ENCODE data around the gene PRR30. TPM values are rescaled to one million over a fixed set of nuclear protein-coding genes. Genes with fewer than 3 reads are reported as not detected.

PRR30 gene
- total and polyA plus RNA-seq, 2 donors (not counting 1 experiment from before 2014, with no cell fraction given) = not detected

GRCh38 chr2:27152796-27153464 lies 13.7 kb upstream of the PRR30 start:
- DNase-seq (no peak), ATAC-seq (ENCODE audit: low read depth) (no peak)
- intact Hi-C loops (cut with micrococcal nuclease) = no loop called here
- Histone ChIP-seq H3K4me2 (replicated peaks; ENCODE audit: low read depth, low read length, poor library complexity, severe bottlenecking) (no peak overlapping the region), H3K4me1 (ENCODE audit: control insufficient read depth in 2 of 2, insufficient read depth in 2 of 2, low read length in 2 of 2) (no peaks in the 10 kb centered on the region), H3K27ac (ENCODE audit: low read length in 2 of 2) (no peak overlapping the region), H3K9me3 (ENCODE audit: control extremely low read depth in 1 of 3, control insufficient read depth in 2 of 3, insufficient read depth in 1 of 3, low read length in 2 of 3) (no peaks in the 10 kb centered on the region), H2AFZ (ENCODE audit: insufficient read depth, low read depth, low read length, poor library complexity, severe bottlenecking) (no peak overlapping the region), H3K27me3 (replicated peaks in 1 of 4; ENCODE audit: control extremely low read depth in 1 of 4, control insufficient read depth in 3 of 4, insufficient read depth in 4 of 4, low read length in 3 of 4) (peaks cover 0 to 7% (median 0%) of the 10 kb centered on the region in 4 experiments), H3K4me3 (ENCODE audit: control extremely low read depth in 1 of 5, extremely low read depth in 1 of 5, insufficient read depth in 1 of 5, low read depth in 2 of 5, low read length in 4 of 5) (no peak overlapping the region), H3K9ac (ENCODE audit: low read length) (no peak overlapping the region), H4K20me1 (ENCODE audit: control insufficient read depth, insufficient read depth, low read length, poor library complexity, severe bottlenecking) (no peaks in the 10 kb centered on the region), H3K36me3 (replicated peaks in 1 of 2; ENCODE audit: control extremely low read depth in 1 of 2, control insufficient read depth in 1 of 2, extremely low read depth in 1 of 2, insufficient read depth in 2 of 2, low read length in 1 of 2) (no peaks in the 10 kb centered on the region), H3K79me2 (ENCODE audit: control insufficient read depth, insufficient read depth, low read length) (no peaks in the 10 kb centered on the region)
- no peak for TF ChIP-seq EZH2 (IDR thresholded peaks at IDR 0.05; ENCODE audit: borderline replicate concordance, insufficient read depth, low read depth, low read length, poor library complexity, severe bottlenecking)
- TF ChIP-seq, protein P1, sequence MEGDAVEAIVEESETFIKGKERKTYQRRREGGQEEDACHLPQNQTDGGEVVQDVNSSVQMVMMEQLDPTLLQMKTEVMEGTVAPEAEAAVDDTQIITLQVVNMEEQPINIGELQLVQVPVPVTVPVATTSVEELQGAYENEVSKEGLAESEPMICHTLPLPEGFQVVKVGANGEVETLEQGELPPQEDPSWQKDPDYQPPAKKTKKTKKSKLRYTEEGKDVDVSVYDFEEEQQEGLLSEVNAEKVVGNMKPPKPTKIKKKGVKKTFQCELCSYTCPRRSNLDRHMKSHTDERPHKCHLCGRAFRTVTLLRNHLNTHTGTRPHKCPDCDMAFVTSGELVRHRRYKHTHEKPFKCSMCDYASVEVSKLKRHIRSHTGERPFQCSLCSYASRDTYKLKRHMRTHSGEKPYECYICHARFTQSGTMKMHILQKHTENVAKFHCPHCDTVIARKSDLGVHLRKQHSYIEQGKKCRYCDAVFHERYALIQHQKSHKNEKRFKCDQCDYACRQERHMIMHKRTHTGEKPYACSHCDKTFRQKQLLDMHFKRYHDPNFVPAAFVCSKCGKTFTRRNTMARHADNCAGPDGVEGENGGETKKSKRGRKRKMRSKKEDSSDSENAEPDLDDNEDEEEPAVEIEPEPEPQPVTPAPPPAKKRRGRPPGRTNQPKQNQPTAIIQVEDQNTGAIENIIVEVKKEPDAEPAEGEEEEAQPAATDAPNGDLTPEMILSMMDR (IDR thresholded peaks at IDR 0.05) = no peak
- ChIA-PET CTCF (no interaction called here), POLR2A (no interaction called here)
- WGBS (ENCODE audit: insufficient coverage) = 94% methylated on average over 2 of the region's 2 CpGs
- Mint-ChIP-seq H3K27me3 (peaks cover 7% of the 10 kb centered on the region), H3K9me3 (ENCODE audit: insufficient read depth) (no peaks in the 10 kb centered on the region), H3K27ac (no peak overlapping the region), H3K4me3 (no peak overlapping the region), H3K4me1 (no peaks in the 10 kb centered on the region)

DNA sequence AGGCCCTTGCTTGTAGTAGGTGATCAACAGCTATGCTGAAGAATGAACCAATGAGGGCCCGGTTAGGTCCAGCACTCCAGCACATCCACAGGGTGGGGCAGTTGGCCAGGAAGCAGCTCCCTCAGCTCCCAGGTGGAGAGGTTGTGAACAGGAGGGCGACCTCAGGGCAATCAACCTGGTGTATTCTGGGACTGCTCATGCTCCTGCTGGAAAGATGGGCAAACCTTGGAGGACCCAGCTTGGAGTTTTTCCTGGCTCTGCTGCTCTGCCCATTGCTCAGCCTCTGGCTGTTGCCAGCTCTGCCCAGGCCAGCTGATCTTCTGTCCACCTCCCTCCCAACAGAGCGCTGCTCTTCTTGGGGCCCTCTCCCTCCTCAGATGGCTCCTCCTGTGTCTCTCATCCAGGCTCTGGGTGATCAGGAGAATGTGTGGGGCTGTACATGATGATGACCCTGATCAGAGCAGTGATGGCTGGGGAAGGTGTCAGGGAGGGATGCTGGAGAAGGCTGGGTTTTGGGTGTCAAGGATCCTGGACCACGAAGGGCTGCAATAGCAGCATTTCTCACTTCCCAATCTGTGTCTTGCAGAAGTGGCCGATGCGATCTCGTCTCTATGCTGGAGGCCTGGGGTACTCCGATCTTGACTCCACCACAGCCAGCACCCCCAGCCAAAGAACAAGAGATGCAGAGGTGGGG lies 13.0 kb upstream of the PRR30 start:
- Histone ChIP-seq H3K9ac (ENCODE audit: low read length) (no peak overlapping the region), H2AFZ (ENCODE audit: insufficient read depth, low read depth, low read length, poor library complexity, severe bottlenecking) (no peak overlapping the region), H3K79me2 (ENCODE audit: control insufficient read depth, insufficient read depth, low read length) (no peaks in the 10 kb centered on the region), H4K20me1 (ENCODE audit: control insufficient read depth, insufficient read depth, low read length, poor library complexity, severe bottlenecking) (no peaks in the 10 kb centered on the region), H3K4me3 (ENCODE audit: control extremely low read depth in 1 of 5, extremely low read depth in 1 of 5, insufficient read depth in 1 of 5, low read depth in 2 of 5, low read length in 4 of 5) (no peak overlapping the region), H3K36me3 (replicated peaks in 1 of 2; ENCODE audit: control extremely low read depth in 1 of 2, control insufficient read depth in 1 of 2, extremely low read depth in 1 of 2, insufficient read depth in 2 of 2, low read length in 1 of 2) (no peaks in the 10 kb centered on the region), H3K27ac (ENCODE audit: low read length in 2 of 2) (no peak overlapping the region), H3K4me1 (ENCODE audit: control insufficient read depth in 2 of 2, insufficient read depth in 2 of 2, low read length in 2 of 2) (no peaks in the 10 kb centered on the region), H3K4me2 (replicated peaks; ENCODE audit: low read depth, low read length, poor library complexity, severe bottlenecking) (no peak overlapping the region), H3K27me3 (replicated peaks in 1 of 4; ENCODE audit: control extremely low read depth in 1 of 4, control insufficient read depth in 3 of 4, insufficient read depth in 4 of 4, low read length in 3 of 4) (peaks cover 0 to 7% (median 0%) of the 10 kb centered on the region in 4 experiments), H3K9me3 (ENCODE audit: control extremely low read depth in 1 of 3, control insufficient read depth in 2 of 3, insufficient read depth in 1 of 3, low read length in 2 of 3) (no peaks in the 10 kb centered on the region)
- POLR2A ChIA-PET = no interaction called here
- TF ChIP-seq, protein P1 (IDR thresholded peaks at IDR 0.05) = no peak
- TF ChIP-seq EZH2 (IDR thresholded peaks at IDR 0.05; ENCODE audit: borderline replicate concordance, insufficient read depth, low read depth, low read length, poor library complexity, severe bottlenecking) = no peak
- 86% methylated on average over 6 of the region's 8 CpGs for WGBS (ENCODE audit: insufficient coverage)
- Mint-ChIP-seq H3K27ac (no peak overlapping the region), H3K4me1 (no peaks in the 10 kb centered on the region), H3K27me3 (peaks cover 9% of the 10 kb centered on the region), H3K4me3 (no peak overlapping the region), H3K9me3 (ENCODE audit: insufficient read depth) (no peaks in the 10 kb centered on the region)
- ATAC-seq (ENCODE audit: low read depth) (no peak), DNase-seq (no peak)
- intact Hi-C loops (cut with micrococcal nuclease) = no loop called here
- CTCF ChIA-PET = interaction anchor here (1.2 to 2.3 kb wide), 2 partner anchors 18 to 47 kb away, joined by 4 to 10 read pairs; no protein-coding TSS in a partner anchor
